AG04450 (cell line): ENCODE results near the gene RAVER1. TPM values are rescaled to one million over a fixed set of nuclear protein-coding genes. Genes with fewer than 3 reads are reported as not detected.

ENCODE experiments used
- CTCF ChIA-PET: fragments of 300-600, 350-600 bp; formaldehyde crosslinking; extraction: SDS; loops from one replicate; lab custom pipeline; 2022; ENCODE audit warnings: antibody characterized with exemption, inconsistent platforms; lab: Charles Lee
- POLR2A ChIA-PET: fragments of 350-600 bp; formaldehyde crosslinking; extraction: SDS; loops from one replicate; lab custom pipeline; 2021; ENCODE audit warnings: antibody characterized with exemption, inconsistent platforms; lab: Yijun Ruan, JAX
- DNase-seq: peaks from one replicate; pipeline ENCODE4 v3.0.0-alpha.2; 2011; ENCODE audit warnings: low read depth, low spot score
- H3K27ac ChIP-seq: one replicate; pipeline ENCODE4 v1.5.1; 2012; ENCODE audit warnings: low read depth, low read length, control low read depth
- H3K27me3 ChIP-seq: one replicate; pipeline ENCODE4 v1.6.0; 2012; ENCODE audit warnings: low read length; ENCODE audit not compliant: control insufficient read depth, insufficient read depth
- H3K4me3 ChIP-seq: 2 replicates; pipeline ENCODE4 v1.5.1; 2011; ENCODE audit warnings: mild to moderate bottlenecking, low read depth, low read length, control low read depth
- H3K9me3 ChIP-seq: 2 replicates; pipeline ENCODE4 v1.5.1; 2012; ENCODE audit warnings: low read length; ENCODE audit not compliant: control insufficient read depth, insufficient read depth
- CTCF ChIP-seq: IDR thresholded peaks from 2 replicates; pipeline ENCODE4 v1.5.1; 2011; ENCODE audit warnings: low read depth, low read length, control low read depth, inconsistent platforms
- polyA plus RNA-seq: library from polyadenylated mRNA; depleted of rRNA; stranded (reverse); fragments of >200 nt; gene quantifications from 2 replicates; pipeline ENCODE4 v1.2.3, GENCODE V29; 2011

The RAVER1 gene
- polyA plus RNA-seq, 1 experiment, result 2.2 TPM

GRCh38 chr19:10329555-10329954 lies 3.8 kb downstream of the RAVER1 start:
- no peak overlapping the region for H3K4me3 ChIP-seq
- POLR2A ChIA-PET, result interaction anchor here (0.9 kb wide), 1 partner anchor 13 kb away, joined by 3 read pairs; no protein-coding TSS in a partner anchor
- H3K27me3 ChIP-seq, result no peaks in the 10 kb centered on the region
- no peak for DNase-seq
- CTCF ChIA-PET, result interaction anchor here (0.9 kb wide), 1 partner anchor 20 kb away, joined by 4 read pairs; the partner anchor contains the start of gene ZGLP1
- no peak overlapping the region for H3K27ac ChIP-seq
- no peaks in the 10 kb centered on the region; the same call in 1 of the 2 replicates for H3K9me3 ChIP-seq
- TF ChIP-seq CTCF, result no peak

- H3K4me3 ChIP-seq, result no peak overlapping the region
- H3K27me3 ChIP-seq, result no peaks in the 10 kb centered on the region
- TF ChIP-seq CTCF, result no peak
- POLR2A ChIA-PET, result no interaction called here
- no peak overlapping the region for H3K27ac ChIP-seq
- H3K9me3 ChIP-seq, result no peaks in the 10 kb centered on the region; the same call in 1 of the 2 replicates
- CTCF ChIA-PET, result no interaction called here
- DNase-seq, result no peak
Observed at GRCh38 chr19:10328558-10329429, 4.5 kb downstream of the RAVER1 start.

- Histone ChIP-seq H3K27me3 (no peaks in the 10 kb centered on the region), H3K4me3 (no peak overlapping the region), H3K9me3 (no peaks in the 10 kb centered on the region; the same call in 1 of the 2 replicates), H3K27ac (no peak overlapping the region)
- ChIA-PET CTCF (interaction anchor here (0.8 kb wide), 1 partner anchor 58 kb away, joined by 3 read pairs; no protein-coding TSS in a partner anchor), POLR2A (no interaction called here)
- DNase-seq, result no peak
- no peak for TF ChIP-seq CTCF
Observed at GRCh38 chr19:10327793-10328192, 5.5 kb downstream of the RAVER1 start.

- DNase-seq, result no peak
- POLR2A ChIA-PET, result interaction anchor here (0.7 kb wide), 1 partner anchor 14 kb away, joined by 7 read pairs; no protein-coding TSS in a partner anchor
Observed at GRCh38 chr19:10325732-10326131, 7.6 kb downstream of the RAVER1 start.

More at GRCh38 chr19:10325732-10326131, 7.6 kb downstream of the RAVER1 start:
- no peak overlapping the region for H3K27ac ChIP-seq
- H3K4me3 ChIP-seq, result no peak overlapping the region
- CTCF ChIA-PET, result interaction anchor here (0.6 kb wide), 1 partner anchor 90 kb away, joined by 3 read pairs; no protein-coding TSS in a partner anchor
- H3K9me3 ChIP-seq, result no peaks in the 10 kb centered on the region; the same call in 1 of the 2 replicates
- H3K27me3 ChIP-seq, result no peaks in the 10 kb centered on the region
- TF ChIP-seq CTCF, result no peak
